H1 (cell line): ENCODE data around the gene BRMS1. TPM values are rescaled to one million over a fixed set of nuclear protein-coding genes. Genes with fewer than 3 reads are reported as not detected.

ENCODE experiments used
- CTCF ChIA-PET: fragments of 300-600 bp; sonication (Branson Sonifier 250); formaldehyde crosslinking; loops from one replicate; lab custom pipeline; 2021; ENCODE audit not compliant: partially characterized antibody; lab: Charles Lee
- POLR2A ChIA-PET: fragments of 300-600 bp; sonication (Branson Sonifier 250); formaldehyde crosslinking; loops from one replicate; lab custom pipeline; 2021; ENCODE audit warnings: inconsistent platforms; ENCODE audit not compliant: partially characterized antibody; lab: Charles Lee
- DNase-seq, 2 experiments: peaks; one replicate each; pipeline versions ENCODE4 v3.0.0 to v3.0.0-alpha.2; 2010 to 2022; ENCODE audit warnings: low spot score in 2 of 2, low read depth in 1 of 2, mixed read lengths in 1 of 2
- FAIRE-seq: peaks from 2 replicates; lab custom pipeline; 2011; peaks lifted over from hg19 to GRCh38; lab: Jason Lieb, UNC
- H2AFZ ChIP-seq: 2 replicates; pipeline ENCODE4 v1.8.1; 2012; ENCODE audit warnings: low read length, inconsistent platforms
- H2AK5ac ChIP-seq: 2 replicates; pipeline ENCODE4 v1.6.1; 2013; ENCODE audit warnings: low read depth, low read length
- H2BK120ac ChIP-seq: replicated peaks from 2 replicates; pipeline ENCODE3; 2013; ENCODE audit warnings: low read depth, low read length, inconsistent platforms
- H2BK12ac ChIP-seq: 2 replicates; pipeline ENCODE4 v1.6.1; 2013; ENCODE audit warnings: low read depth, low read length
- H2BK15ac ChIP-seq: 2 replicates; pipeline ENCODE4 v1.6.1; 2013; ENCODE audit warnings: low read length
- H2BK20ac ChIP-seq: 2 replicates; pipeline ENCODE4 v1.6.1; 2013; ENCODE audit warnings: low read length
- H2BK5ac ChIP-seq: 2 replicates; pipeline ENCODE4 v1.6.1; 2013; ENCODE audit warnings: low read depth, low read length
- H3K14ac ChIP-seq: 2 replicates; pipeline ENCODE4 v1.6.1; 2013; ENCODE audit warnings: inconsistent platforms; ENCODE audit not compliant: insufficient read length
- H3K18ac ChIP-seq: 2 replicates; pipeline ENCODE4 v1.6.1; 2013; ENCODE audit warnings: low read length; ENCODE audit errors: extremely low read depth
- H3K23ac ChIP-seq: 2 replicates; pipeline ENCODE4 v1.6.1; 2013; ENCODE audit warnings: inconsistent platforms; ENCODE audit not compliant: insufficient read length
- H3K23me2 ChIP-seq: 2 replicates; pipeline ENCODE4 v1.6.1; 2013; ENCODE audit warnings: low read depth, low read length
- H3K27ac ChIP-seq: 2 replicates; pipeline ENCODE4 v1.6.1; 2011; ENCODE audit warnings: low read depth, low read length, inconsistent platforms
- H3K27me3 ChIP-seq, 4 experiments: replicated peaks in 1 of 4; 1 replicate in 1 of 4; 2 replicates in 3 of 4; pipeline versions ENCODE4 v1.6.1 to v1.8.1; 2011 to 2013; ENCODE audit warnings: low read length in 3 of 4, mild to moderate bottlenecking in 3 of 4, inconsistent platforms in 2 of 4, mixed read lengths in 2 of 4, moderate library complexity in 1 of 4; ENCODE audit not compliant: control insufficient read depth in 3 of 4, insufficient read depth in 3 of 4; ENCODE audit errors: extremely low read depth in 1 of 4
- H3K36me3 ChIP-seq, 4 experiments: 2 replicates each; pipeline versions ENCODE4 v1.6.1 to v1.8.1; 2011 to 2013; ENCODE audit warnings: mild to moderate bottlenecking in 4 of 4, low read length in 3 of 4, moderate library complexity in 2 of 4, control low read depth in 1 of 4, inconsistent platforms in 1 of 4; ENCODE audit not compliant: insufficient read depth in 4 of 4, control insufficient read depth in 2 of 4
- H3K4ac ChIP-seq: replicated peaks from 2 replicates; pipeline ENCODE3; 2013; ENCODE audit warnings: low read length, low read depth, mixed read lengths, inconsistent platforms; ENCODE audit not compliant: insufficient read length
- H3K4me1 ChIP-seq, 4 experiments: replicated peaks in 1 of 4; 1 replicate in 1 of 4; 2 replicates in 3 of 4; pipeline versions ENCODE4 v1.6.1 to v1.8.1; 2011 to 2013; ENCODE audit warnings: low read length in 3 of 4, inconsistent platforms in 2 of 4, mixed read lengths in 1 of 4; ENCODE audit not compliant: insufficient read depth in 4 of 4, control insufficient read depth in 3 of 4
- H3K4me2 ChIP-seq, 2 experiments: 2 replicates each; pipeline versions ENCODE4 v1.6.1 to v1.8.1; 2011 to 2013; ENCODE audit warnings: low read depth in 2 of 2, low read length in 2 of 2, control low read depth in 1 of 2, inconsistent platforms in 1 of 2, mild to moderate bottlenecking in 1 of 2; ENCODE audit not compliant: insufficient read depth in 1 of 2
- H3K4me3 ChIP-seq, 4 experiments: fragments of 200-600, 300-600 bp in 1 of 4; sonication (generic), shearing (Covaris generic), sonication (Bioruptor Twin) in 1 of 4; 2 replicates each; pipeline versions ENCODE4 v1.5.1 to v1.8.1; 2011 to 2016; ENCODE audit warnings: low read length in 4 of 4, low read depth in 3 of 4, control low read depth in 2 of 4, inconsistent platforms in 2 of 4, mild to moderate bottlenecking in 2 of 4, mixed read lengths in 1 of 4, moderate library complexity in 1 of 4; ENCODE audit not compliant: insufficient read depth in 2 of 4; ENCODE audit errors: extremely low read depth in 1 of 4
- H3K56ac ChIP-seq: replicated peaks from 2 replicates; pipeline ENCODE3; 2013; ENCODE audit warnings: low read depth, mild to moderate bottlenecking, mixed read lengths, low read length, inconsistent platforms; ENCODE audit not compliant: insufficient read length
- H3K79me1 ChIP-seq: 2 replicates; pipeline ENCODE4 v1.6.1; 2013; ENCODE audit warnings: low read depth, low read length, control low read depth
- H3K79me2 ChIP-seq, 2 experiments: 2 replicates each; pipeline versions ENCODE4 v1.6.1 to v1.8.1; 2012 to 2013; ENCODE audit warnings: low read length in 2 of 2, mild to moderate bottlenecking in 2 of 2, inconsistent platforms in 1 of 2; ENCODE audit not compliant: insufficient read depth in 2 of 2, control insufficient read depth in 1 of 2
- H3K9ac ChIP-seq, 4 experiments: replicated peaks in 1 of 4; 1 replicate in 1 of 4; 2 replicates in 3 of 4; pipeline versions ENCODE4 v1.6.1 to v1.8.1; 2011 to 2013; ENCODE audit warnings: low read depth in 3 of 4, low read length in 3 of 4, control low read depth in 2 of 4, mild to moderate bottlenecking in 2 of 4, moderate library complexity in 2 of 4, inconsistent platforms in 1 of 4; ENCODE audit errors: extremely low read depth in 1 of 4
- H3K9me3 ChIP-seq, 2 experiments: 2 replicates each; pipeline versions ENCODE4 v1.6.1 to v1.8.1; 2012 to 2013; ENCODE audit warnings: mild to moderate bottlenecking in 2 of 2, moderate library complexity in 2 of 2, control low read depth in 1 of 2, inconsistent platforms in 1 of 2, low read depth in 1 of 2, low read length in 1 of 2, mixed read lengths in 1 of 2; ENCODE audit not compliant: insufficient read depth in 2 of 2
- H4K20me1 ChIP-seq, 2 experiments: replicated peaks in 1 of 2; 2 replicates each; pipeline versions ENCODE3 to v1.8.1; 2011 to 2013; ENCODE audit warnings: inconsistent platforms in 2 of 2, low read length in 2 of 2, mild to moderate bottlenecking in 1 of 2; ENCODE audit not compliant: insufficient read depth in 2 of 2, control insufficient read depth in 1 of 2
- H4K5ac ChIP-seq: 2 replicates; pipeline ENCODE4 v1.6.1; 2013; ENCODE audit warnings: low read length, low read depth, mixed read lengths, inconsistent platforms; ENCODE audit not compliant: insufficient read length
- H4K8ac ChIP-seq: 2 replicates; pipeline ENCODE4 v1.8.0; 2013; ENCODE audit warnings: mild to moderate bottlenecking, moderate library complexity, low read length, inconsistent platforms; ENCODE audit not compliant: insufficient read depth; ENCODE audit errors: extremely low read depth
- H4K91ac ChIP-seq: replicated peaks from 2 replicates; pipeline ENCODE3; 2013; ENCODE audit warnings: low read length, mixed read lengths, inconsistent platforms; ENCODE audit not compliant: insufficient read length
- CREB1 ChIP-seq: IDR thresholded peaks from 2 replicates; pipeline ENCODE4 v1.6.1; 2012; ENCODE audit warnings: inconsistent platforms
- TAF1 ChIP-seq: IDR thresholded peaks from 2 replicates; pipeline ENCODE4 v1.6.1; 2011; ENCODE audit warnings: mild to moderate bottlenecking, low read depth, low read length
- TAF7 ChIP-seq: optimal IDR thresholded peaks from 2 replicates; pipeline ENCODE3; 2011; ENCODE audit warnings: low read depth, mild to moderate bottlenecking, inconsistent platforms, low read length, moderate library complexity, borderline replicate concordance
- WGBS, 2 experiments: shearing (Covaris generic) in 1 of 2; methylation state at CpG; one replicate each; pipeline versions ENCODE4 v1.1.6 to v1.1.7; 2013 to 2015; ENCODE audit warnings: low lambda C conversion rate in 2 of 2, mixed read lengths in 2 of 2, inconsistent platforms in 1 of 2, low coverage in 1 of 2, missing lambda C conversion rate in 1 of 2; ENCODE audit not compliant: insufficient replicate concordance in 2 of 2, insufficient coverage in 1 of 2, insufficient read length in 1 of 2; ENCODE audit errors: extremely low coverage in 1 of 2, missing lambda C conversion rate in 1 of 2; 5-methylcytosine and 5-hydroxymethylcytosine counted together
- polyA plus RNA-seq, 7 experiments: library from polyadenylated mRNA; depleted of rRNA in 3 of 7; stranded (reverse) in 5 of 7; unstranded in 2 of 7; fragments of >200 nt in 5 of 7; fragments of 200-250 nt in 2 of 7; gene quantifications; 1 replicate in 5 of 7; 2 replicates in 1 of 7; 4 replicates in 1 of 7; pipeline versions ENCODE4 v1.2.1 to v1.2.3, GENCODE V29; 2011 to 2013; ENCODE audit warnings: missing spikeins in 2 of 7, mixed read lengths in 2 of 7
- total RNA-seq: library from RNA; stranded (reverse); fragmentation: NEBNext Ultra II Directional; extraction: Animal tissue kit (Norgen Biotek cat#: 25700); gene quantifications from 2 replicates; pipeline ENCODE4 v1.2.1, GENCODE V29; 2021

The BRMS1 gene
- total and polyA plus RNA-seq, 2 of the 8 experiments (the other 6 are each of a cell fraction or from before 2014, with no cell fraction given): 39.2 to 46.1 TPM

- Histone ChIP-seq H3K23me2 (peaks cover 8% of the 10 kb centered on the region), H2BK15ac (peak overlapping the region; percentile 92), H2BK20ac (peak overlapping the region; percentile 93; the same call in 1 of the 2 replicates), H2BK12ac (peak overlapping the region; percentile 90; the same call in 1 of the 2 replicates), H2BK120ac (no peak overlapping the region), H4K20me1 (no peaks in the 10 kb centered on the region), H3K14ac (no peak overlapping the region), H3K4me3 (peak overlapping the region in 1 of 4 experiments; percentile 40; a peak in 1 of 8 replicates), H2BK5ac (peak overlapping the region; percentile 60), H4K91ac (peak overlapping the region; percentile 54), H3K9ac (no peak overlapping the region), H4K8ac (no peak overlapping the region; the same call in 1 of the 2 replicates), H3K56ac (no peak overlapping the region), H3K4me1 (peaks cover 10 to 31% (median 21%) of the 10 kb centered on the region in 4 experiments), H3K9me3 (no peaks in the 10 kb centered on the region), H3K79me1 (no peaks in the 10 kb centered on the region), H3K23ac (no peak overlapping the region), H3K79me2 (no peaks in the 10 kb centered on the region), H3K27ac (no peak overlapping the region), H3K27me3 (peaks cover 0 to 3% (median 0%) of the 10 kb centered on the region in 4 experiments; a peak in 2 of 7 replicates), H3K4me2 (no peak overlapping the region), H3K4ac (no peak overlapping the region), H3K18ac (peak overlapping the region; percentile 78; the same call in 1 of the 2 replicates), H2AK5ac (peak overlapping the region; percentile 90; the same call in 1 of the 2 replicates), H2AFZ (no peak overlapping the region), H4K5ac (no peak overlapping the region), H3K36me3 (no peaks in the 10 kb centered on the region)
- WGBS, 2 experiments: 91% methylated on average over 52 of the region's 52 CpGs; no CpG with 5 or more reads in 1 of the 2 experiments
- no peak for DNase-seq
- CTCF ChIA-PET: interaction anchor here (0.6 to 11.7 kb wide), 13 partner anchors 9 to 103 kb away, joined by 3 to 242 read pairs (median 4); partner anchors contain the start of gene RIN1
- TF ChIP-seq TAF7 (no peak), TAF1 (no peak), CREB1 (no peak)
- POLR2A ChIA-PET: interaction anchor here (1.1 to 3.5 kb wide), 9 partner anchors 11 to 50 kb away, joined by 4 to 19 read pairs (median 7); partner anchors contain the start of genes RIN1 and YIF1A
- no peak for FAIRE-seq
Measured at GRCh38 chr11:66315921-66316811, 28.7 kb downstream of the BRMS1 start.
